ENCODE data around the gene ITGB6. TPM values are rescaled to one million over a fixed set of nuclear protein-coding genes. Genes with fewer than 3 reads are reported as not detected.

ITGB6 gene
- total and polyA plus RNA-seq, 10 of the 15 experiments (the other 5 are each of a cell fraction or from before 2014, with no cell fraction given): 0.04 TPM; not detected in 9

DNA sequence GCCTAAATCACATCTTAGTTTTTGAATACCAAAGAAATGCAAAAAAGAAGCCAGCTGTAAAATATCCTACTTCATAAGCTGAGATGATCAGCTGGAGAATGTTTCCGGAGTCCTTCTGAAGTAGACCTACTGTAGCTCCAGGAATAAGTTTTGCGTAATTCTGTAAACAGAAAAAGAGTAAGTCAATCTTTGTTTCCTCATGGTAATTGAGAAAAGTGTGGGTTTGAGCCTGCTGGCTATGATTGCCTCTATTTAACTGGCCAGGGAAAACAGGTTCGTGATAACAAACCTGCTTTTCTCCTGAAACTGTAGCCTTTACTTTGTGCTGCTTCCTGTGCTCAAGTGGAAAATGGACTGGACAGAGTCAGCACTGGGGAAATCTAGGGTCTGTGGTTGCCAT, 58.2 kb downstream of the ITGB6 start:
- no peak for DNase-seq (ENCODE audit: low read depth, low spot score)
- in situ Hi-C loops (cut with MboI) (no loop called here), intact Hi-C loops (cut with micrococcal nuclease; ENCODE audit: unreplicated experiment) (no loop called here)
- no peak for ATAC-seq
- peaks cover 0 to 10% of the 10 kb centered on the region in 2 experiments; a peak in 3 of 4 replicates for H3K27me3 ChIP-seq (replicated peaks in 1 of 2; ENCODE audit: control insufficient read depth in 2 of 2, insufficient read depth in 2 of 2, low read length in 1 of 2)
- H3K36me3 ChIP-seq (ENCODE audit: control insufficient read depth in 2 of 2, insufficient read depth in 2 of 2, low read length in 1 of 2): no peaks in the 10 kb centered on the region
- no peak for FAIRE-seq
- no peaks in the 10 kb centered on the region for H3K4me1 ChIP-seq (ENCODE audit: control insufficient read depth, insufficient read depth, low read length)
- no peaks in the 10 kb centered on the region for H4K20me1 ChIP-seq (ENCODE audit: control insufficient read depth, insufficient read depth)
- H3K9me3 ChIP-seq (replicated peaks; ENCODE audit: control insufficient read depth, insufficient read depth, low read length): no peaks in the 10 kb centered on the region
- ChIA-PET CTCF (interaction anchor here (1.0 to 2.2 kb wide), 2 partner anchors 33 to 88 kb away, joined by 3 to 7 read pairs; no protein-coding TSS in a partner anchor), POLR2A (no interaction called here), RAD21 (ENCODE audit: unreplicated experiment) (interaction anchor here (1.2 kb wide), 1 partner anchor 11 kb away, joined by 3 read pairs; no protein-coding TSS in a partner anchor), SMC1A (ENCODE audit: uncharacterized antibody, unreplicated experiment) (interaction anchor here (1.7 kb wide), 2 partner anchors 32 to 67 kb away, joined by 6 to 7 read pairs; no protein-coding TSS in a partner anchor)
- H2AFZ ChIP-seq (ENCODE audit: control insufficient read depth, low read depth, low read length): no peak overlapping the region
- no peak overlapping the region for H3K4me3 ChIP-seq
- H3K4me2 ChIP-seq (ENCODE audit: control insufficient read depth, insufficient read depth): no peak overlapping the region
- 14% methylated on average over 3 of the region's 3 CpGs for WGBS (ENCODE audit: insufficient coverage, insufficient replicate concordance, low lambda C conversion rate, missing lambda C conversion rate)
- no TSS peak for BruUV-seq (replicated peaks)
- H3K79me2 ChIP-seq (ENCODE audit: control insufficient read depth, insufficient read depth, low read length): no peaks in the 10 kb centered on the region
- H3K9ac ChIP-seq (ENCODE audit: control insufficient read depth, insufficient read depth, low read length): no peak overlapping the region
- H3K27ac ChIP-seq (ENCODE audit: control insufficient read depth, insufficient read depth): no peak overlapping the region
- TF ChIP-seq SMC3 (IDR thresholded peaks at IDR 0.05; ENCODE audit: borderline replicate concordance, low read length) (no peak), YY1 (IDR thresholded peaks at IDR 0.05; ENCODE audit: low read depth, low read length) (no peak), TBL1XR1 (IDR thresholded peaks at IDR 0.05; ENCODE audit: low read depth, low read length) (no peak), KAT2A (conservative IDR thresholded peaks at IDR 0.05; ENCODE audit: control insufficient read depth, low read depth, low read length) (no peak), SP1 (IDR thresholded peaks at IDR 0.05; ENCODE audit: low read depth, low read length) (no peak), BACH1 (IDR thresholded peaks at IDR 0.05; ENCODE audit: borderline replicate concordance) (no peak)
- TF ChIP-seq, protein P1, sequence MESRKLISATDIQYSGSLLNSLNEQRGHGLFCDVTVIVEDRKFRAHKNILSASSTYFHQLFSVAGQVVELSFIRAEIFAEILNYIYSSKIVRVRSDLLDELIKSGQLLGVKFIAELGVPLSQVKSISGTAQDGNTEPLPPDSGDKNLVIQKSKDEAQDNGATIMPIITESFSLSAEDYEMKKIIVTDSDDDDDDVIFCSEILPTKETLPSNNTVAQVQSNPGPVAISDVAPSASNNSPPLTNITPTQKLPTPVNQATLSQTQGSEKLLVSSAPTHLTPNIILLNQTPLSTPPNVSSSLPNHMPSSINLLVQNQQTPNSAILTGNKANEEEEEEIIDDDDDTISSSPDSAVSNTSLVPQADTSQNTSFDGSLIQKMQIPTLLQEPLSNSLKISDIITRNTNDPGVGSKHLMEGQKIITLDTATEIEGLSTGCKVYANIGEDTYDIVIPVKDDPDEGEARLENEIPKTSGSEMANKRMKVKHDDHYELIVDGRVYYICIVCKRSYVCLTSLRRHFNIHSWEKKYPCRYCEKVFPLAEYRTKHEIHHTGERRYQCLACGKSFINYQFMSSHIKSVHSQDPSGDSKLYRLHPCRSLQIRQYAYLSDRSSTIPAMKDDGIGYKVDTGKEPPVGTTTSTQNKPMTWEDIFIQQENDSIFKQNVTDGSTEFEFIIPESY (IDR thresholded peaks at IDR 0.05): no peak
- TF ChIP-seq, protein P2, sequence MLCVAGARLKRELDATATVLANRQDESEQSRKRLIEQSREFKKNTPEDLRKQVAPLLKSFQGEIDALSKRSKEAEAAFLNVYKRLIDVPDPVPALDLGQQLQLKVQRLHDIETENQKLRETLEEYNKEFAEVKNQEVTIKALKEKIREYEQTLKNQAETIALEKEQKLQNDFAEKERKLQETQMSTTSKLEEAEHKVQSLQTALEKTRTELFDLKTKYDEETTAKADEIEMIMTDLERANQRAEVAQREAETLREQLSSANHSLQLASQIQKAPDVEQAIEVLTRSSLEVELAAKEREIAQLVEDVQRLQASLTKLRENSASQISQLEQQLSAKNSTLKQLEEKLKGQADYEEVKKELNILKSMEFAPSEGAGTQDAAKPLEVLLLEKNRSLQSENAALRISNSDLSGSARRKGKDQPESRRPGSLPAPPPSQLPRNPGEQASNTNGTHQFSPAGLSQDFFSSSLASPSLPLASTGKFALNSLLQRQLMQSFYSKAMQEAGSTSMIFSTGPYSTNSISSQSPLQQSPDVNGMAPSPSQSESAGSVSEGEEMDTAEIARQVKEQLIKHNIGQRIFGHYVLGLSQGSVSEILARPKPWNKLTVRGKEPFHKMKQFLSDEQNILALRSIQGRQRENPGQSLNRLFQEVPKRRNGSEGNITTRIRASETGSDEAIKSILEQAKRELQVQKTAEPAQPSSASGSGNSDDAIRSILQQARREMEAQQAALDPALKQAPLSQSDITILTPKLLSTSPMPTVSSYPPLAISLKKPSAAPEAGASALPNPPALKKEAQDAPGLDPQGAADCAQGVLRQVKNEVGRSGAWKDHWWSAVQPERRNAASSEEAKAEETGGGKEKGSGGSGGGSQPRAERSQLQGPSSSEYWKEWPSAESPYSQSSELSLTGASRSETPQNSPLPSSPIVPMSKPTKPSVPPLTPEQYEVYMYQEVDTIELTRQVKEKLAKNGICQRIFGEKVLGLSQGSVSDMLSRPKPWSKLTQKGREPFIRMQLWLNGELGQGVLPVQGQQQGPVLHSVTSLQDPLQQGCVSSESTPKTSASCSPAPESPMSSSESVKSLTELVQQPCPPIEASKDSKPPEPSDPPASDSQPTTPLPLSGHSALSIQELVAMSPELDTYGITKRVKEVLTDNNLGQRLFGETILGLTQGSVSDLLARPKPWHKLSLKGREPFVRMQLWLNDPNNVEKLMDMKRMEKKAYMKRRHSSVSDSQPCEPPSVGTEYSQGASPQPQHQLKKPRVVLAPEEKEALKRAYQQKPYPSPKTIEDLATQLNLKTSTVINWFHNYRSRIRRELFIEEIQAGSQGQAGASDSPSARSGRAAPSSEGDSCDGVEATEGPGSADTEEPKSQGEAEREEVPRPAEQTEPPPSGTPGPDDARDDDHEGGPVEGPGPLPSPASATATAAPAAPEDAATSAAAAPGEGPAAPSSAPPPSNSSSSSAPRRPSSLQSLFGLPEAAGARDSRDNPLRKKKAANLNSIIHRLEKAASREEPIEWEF (IDR thresholded peaks at IDR 0.05; ENCODE audit: insufficient replicate concordance, low read depth, low read length): no peak
- TF ChIP-seq, protein P3, sequence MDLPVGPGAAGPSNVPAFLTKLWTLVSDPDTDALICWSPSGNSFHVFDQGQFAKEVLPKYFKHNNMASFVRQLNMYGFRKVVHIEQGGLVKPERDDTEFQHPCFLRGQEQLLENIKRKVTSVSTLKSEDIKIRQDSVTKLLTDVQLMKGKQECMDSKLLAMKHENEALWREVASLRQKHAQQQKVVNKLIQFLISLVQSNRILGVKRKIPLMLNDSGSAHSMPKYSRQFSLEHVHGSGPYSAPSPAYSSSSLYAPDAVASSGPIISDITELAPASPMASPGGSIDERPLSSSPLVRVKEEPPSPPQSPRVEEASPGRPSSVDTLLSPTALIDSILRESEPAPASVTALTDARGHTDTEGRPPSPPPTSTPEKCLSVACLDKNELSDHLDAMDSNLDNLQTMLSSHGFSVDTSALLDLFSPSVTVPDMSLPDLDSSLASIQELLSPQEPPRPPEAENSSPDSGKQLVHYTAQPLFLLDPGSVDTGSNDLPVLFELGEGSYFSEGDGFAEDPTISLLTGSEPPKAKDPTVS (IDR thresholded peaks at IDR 0.05; ENCODE audit: low read depth, low read length): no peak
- TF ChIP-seq, protein P4, sequence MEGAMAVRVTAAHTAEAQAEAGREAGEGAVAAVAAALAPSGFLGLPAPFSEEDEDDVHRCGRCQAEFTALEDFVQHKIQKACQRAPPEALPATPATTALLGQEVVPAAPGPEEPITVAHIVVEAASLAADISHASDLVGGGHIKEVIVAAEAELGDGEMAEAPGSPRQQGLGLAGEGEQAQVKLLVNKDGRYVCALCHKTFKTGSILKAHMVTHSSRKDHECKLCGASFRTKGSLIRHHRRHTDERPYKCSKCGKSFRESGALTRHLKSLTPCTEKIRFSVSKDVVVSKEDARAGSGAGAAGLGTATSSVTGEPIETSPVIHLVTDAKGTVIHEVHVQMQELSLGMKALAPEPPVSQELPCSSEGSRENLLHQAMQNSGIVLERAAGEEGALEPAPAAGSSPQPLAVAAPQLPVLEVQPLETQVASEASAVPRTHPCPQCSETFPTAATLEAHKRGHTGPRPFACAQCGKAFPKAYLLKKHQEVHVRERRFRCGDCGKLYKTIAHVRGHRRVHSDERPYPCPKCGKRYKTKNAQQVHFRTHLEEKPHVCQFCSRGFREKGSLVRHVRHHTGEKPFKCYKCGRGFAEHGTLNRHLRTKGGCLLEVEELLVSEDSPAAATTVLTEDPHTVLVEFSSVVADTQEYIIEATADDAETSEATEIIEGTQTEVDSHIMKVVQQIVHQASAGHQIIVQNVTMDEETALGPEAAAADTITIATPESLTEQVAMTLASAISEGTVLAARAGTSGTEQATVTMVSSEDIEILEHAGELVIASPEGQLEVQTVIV (IDR thresholded peaks at IDR 0.05; ENCODE audit: borderline replicate concordance, partially characterized antibody): no peak

All from GM12878 (cell line).